ENCODE results near the gene NOSIP. TPM values are rescaled to one million over a fixed set of nuclear protein-coding genes. Genes with fewer than 3 reads are reported as not detected.

NOSIP gene
- total RNA-seq, 2 donors from 2014 or later, result 66.0 to 72.7 TPM

DNA sequence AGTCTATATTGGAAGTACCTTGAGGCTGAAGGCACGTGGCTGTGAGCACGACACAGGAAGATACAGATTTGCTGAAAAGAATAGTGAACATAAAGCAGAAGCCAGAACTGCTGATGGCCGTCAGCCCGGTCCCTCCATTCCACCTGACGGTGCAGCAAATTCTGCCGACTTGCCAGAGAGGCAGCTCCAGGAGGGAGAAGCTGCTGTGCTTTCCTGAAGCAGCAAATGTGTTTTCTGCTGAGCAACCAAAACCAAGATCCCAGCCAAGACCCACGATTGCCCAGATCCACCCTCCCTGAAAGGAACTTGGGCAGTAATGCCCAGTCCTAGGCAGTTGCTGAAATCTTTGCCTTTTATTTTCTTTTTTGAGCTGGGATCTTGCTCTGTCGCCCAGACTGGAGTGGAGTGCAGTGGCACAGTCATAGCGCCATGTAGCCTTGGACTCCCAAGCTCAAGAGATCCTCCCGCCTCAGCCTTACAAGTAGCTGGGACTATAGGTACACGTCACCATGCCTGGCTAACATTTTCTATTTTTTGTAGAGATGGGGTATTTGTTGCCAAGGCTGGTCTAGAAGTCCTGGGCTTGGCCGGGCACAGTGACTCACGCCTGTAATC lies 59.5 kb downstream of the NOSIP start:
- Mint-ChIP-seq H3K36me3 (ENCODE audit: insufficient read depth in 2 of 2) (no peaks in the 10 kb centered on the region), H3K4me1 (ENCODE audit: low read depth) (peaks cover 3% of the 10 kb centered on the region), H3K27me3 (ENCODE audit: low read depth) (no peaks in the 10 kb centered on the region), H3K27ac (no peak overlapping the region), H3K9me3 (no peaks in the 10 kb centered on the region), H3K4me3 (no peak overlapping the region)
- ATAC-seq (replicated peaks in 1 of 2) (no peak), DNase-seq (no peak)

DNA sequence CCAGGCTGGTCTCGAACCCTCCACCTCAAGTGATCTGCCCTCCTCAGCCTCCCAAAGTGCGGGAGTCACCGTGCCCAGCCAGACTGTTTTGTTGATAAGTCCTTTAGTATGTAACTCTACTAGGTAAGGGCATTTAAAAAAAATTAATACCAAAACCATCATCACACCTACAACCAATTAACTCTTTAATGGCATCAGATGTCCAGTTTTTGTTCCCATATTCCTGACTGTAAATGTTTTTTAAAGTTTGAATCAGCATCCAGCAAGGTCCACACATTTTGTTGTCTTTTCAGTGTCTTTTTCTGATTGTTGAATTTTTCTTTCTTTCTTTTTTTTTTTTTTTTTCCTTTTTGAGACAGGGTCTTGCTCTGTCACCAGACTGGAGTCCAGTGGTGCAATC lies 62.3 kb downstream of the NOSIP start:
- no peaks in the 10 kb centered on the region for H3K27me3 Mint-ChIP-seq (ENCODE audit: low read depth)
- ATAC-seq (replicated peaks in 1 of 2), result no peak
- H3K4me3 Mint-ChIP-seq, result no peak overlapping the region
- no peak for DNase-seq
- no peak overlapping the region for H3K27ac Mint-ChIP-seq
- no peaks in the 10 kb centered on the region for H3K9me3 Mint-ChIP-seq
- peaks cover 21% of the 10 kb centered on the region for H3K4me1 Mint-ChIP-seq (ENCODE audit: low read depth)
- H3K36me3 Mint-ChIP-seq (ENCODE audit: insufficient read depth in 2 of 2), result no peaks in the 10 kb centered on the region

DNA sequence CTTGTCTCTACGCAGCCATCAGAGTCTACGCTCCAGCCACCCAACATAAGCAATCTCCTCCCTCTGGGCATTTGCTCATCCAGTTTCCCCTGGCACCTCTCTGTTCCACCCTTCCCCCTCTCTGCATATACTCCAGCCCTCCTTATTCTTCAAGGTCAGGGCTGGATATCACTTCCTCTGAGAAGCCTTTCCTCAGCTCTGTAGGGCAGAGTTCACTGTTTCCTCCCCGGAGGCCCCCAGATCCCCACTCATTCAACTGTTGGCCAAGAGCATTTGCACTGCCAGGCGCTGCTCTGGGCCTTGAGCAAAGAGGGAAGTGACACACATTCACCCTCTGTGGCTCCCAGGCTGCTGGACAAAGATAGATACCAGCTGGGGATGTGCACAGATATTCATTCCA lies 64.6 kb downstream of the NOSIP start:
- Mint-ChIP-seq H3K4me1 (ENCODE audit: low read depth) (peaks cover 36% of the 10 kb centered on the region), H3K4me3 (no peak overlapping the region), H3K36me3 (ENCODE audit: insufficient read depth in 2 of 2) (no peaks in the 10 kb centered on the region), H3K27me3 (ENCODE audit: low read depth) (no peaks in the 10 kb centered on the region), H3K9me3 (no peaks in the 10 kb centered on the region), H3K27ac (no peak overlapping the region)
- DNase-seq, result no peak
- ATAC-seq (replicated peaks in 1 of 2), result no peak

DNA sequence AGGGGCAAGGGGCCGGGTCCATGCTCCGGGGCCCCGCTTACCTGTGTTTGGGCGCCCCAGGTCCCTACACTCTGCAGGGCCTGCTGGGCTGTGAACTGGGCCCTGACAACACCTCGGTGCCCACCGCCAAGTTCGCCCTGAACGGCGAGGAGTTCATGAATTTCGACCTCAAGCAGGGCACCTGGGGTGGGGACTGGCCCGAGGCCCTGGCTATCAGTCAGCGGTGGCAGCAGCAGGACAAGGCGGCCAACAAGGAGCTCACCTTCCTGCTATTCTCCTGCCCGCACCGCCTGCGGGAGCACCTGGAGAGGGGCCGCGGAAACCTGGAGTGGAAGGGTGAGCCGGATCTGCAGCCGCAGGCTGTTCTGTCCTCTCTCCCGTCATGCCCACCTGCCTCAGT lies 66.2 kb downstream of the NOSIP start:
- Mint-ChIP-seq H3K27me3 (ENCODE audit: low read depth) (no peaks in the 10 kb centered on the region), H3K4me3 (peak overlapping the region; percentile 86 to 90), H3K27ac (no peak overlapping the region), H3K9me3 (no peaks in the 10 kb centered on the region), H3K4me1 (ENCODE audit: low read depth) (peaks cover 36% of the 10 kb centered on the region), H3K36me3 (ENCODE audit: insufficient read depth in 2 of 2) (no peaks in the 10 kb centered on the region)
- ATAC-seq (replicated peaks in 1 of 2) (no peak), DNase-seq (no peak)

DNA sequence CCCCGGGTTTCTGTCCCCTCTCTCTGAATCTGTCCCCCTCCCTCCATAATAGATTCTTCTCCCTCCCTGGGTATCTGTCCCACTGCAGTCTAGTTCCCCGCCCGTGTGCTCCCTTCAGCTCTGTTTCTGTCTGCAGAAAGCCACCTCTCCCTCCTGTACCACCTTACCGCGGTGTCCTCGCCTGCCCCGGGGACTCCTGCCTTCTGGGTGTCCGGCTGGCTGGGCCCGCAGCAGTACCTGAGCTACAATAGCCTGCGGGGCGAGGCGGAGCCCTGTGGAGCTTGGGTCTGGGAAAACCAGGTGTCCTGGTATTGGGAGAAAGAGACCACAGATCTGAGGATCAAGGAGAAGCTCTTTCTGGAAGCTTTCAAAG lies 66.6 kb downstream of the NOSIP start:
- H3K9me3 Mint-ChIP-seq, result no peaks in the 10 kb centered on the region
- no peak for DNase-seq
- peak overlapping the region; percentile 86 to 90 for H3K4me3 Mint-ChIP-seq
- H3K36me3 Mint-ChIP-seq (ENCODE audit: insufficient read depth in 2 of 2), result no peaks in the 10 kb centered on the region
- H3K4me1 Mint-ChIP-seq (ENCODE audit: low read depth), result peaks cover 36% of the 10 kb centered on the region
- peak in 1 of 2 donors; percentile 6 for ATAC-seq (replicated peaks in 1 of 2)
- H3K27ac Mint-ChIP-seq, result peak overlapping the region; percentile 27
- no peaks in the 10 kb centered on the region for H3K27me3 Mint-ChIP-seq (ENCODE audit: low read depth)

DNA sequence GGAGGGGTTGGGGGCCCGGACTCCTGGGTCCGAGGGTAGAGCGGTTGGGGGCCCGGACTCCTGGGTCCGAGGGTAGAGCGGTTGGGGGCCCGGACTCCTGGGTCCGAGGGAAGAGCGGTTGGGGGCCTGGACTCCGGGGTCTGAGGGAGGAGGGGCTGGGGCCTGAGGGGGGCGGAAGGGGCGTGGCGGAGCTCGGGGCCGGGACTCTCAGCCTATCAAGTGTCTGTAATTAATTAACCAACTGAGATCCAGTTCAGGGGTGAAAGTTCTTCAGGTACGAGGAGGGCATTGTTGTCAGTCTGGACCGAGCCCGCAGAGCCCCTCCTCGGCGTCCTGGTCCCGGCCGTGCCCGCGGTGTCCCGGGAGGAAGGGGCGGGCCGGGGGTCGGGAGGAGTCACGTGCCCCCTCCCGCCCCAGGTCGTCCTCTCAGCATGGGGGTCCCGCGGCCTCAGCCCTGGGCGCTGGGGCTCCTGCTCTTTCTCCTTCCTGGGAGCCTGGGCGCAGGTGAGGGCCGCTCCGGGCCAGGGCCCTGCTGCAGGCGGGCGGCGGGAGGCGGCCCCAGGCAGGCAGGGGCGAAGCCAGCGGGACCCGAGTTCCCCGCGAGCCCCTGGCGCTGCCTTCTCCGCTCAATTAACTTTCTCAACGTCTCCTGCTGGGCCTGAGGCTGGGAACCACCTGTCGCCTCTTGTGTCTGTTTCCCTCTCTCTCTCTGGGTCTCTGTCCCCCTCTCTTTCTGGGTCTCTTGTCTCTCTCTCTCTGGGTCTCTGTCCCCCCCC lies 67.2 kb downstream of the NOSIP start:
- DNase-seq (peak; percentile 47 to 57), ATAC-seq (replicated peaks in 1 of 2) (peak; percentile 75 to 84)
- no peaks in the 10 kb centered on the region for H3K9me3 Mint-ChIP-seq
- peak overlapping the region; percentile 86 to 90 for H3K4me3 Mint-ChIP-seq
- no peaks in the 10 kb centered on the region for H3K36me3 Mint-ChIP-seq (ENCODE audit: insufficient read depth in 2 of 2)
- peaks cover 36% of the 10 kb centered on the region for H3K4me1 Mint-ChIP-seq (ENCODE audit: low read depth)
- H3K27me3 Mint-ChIP-seq (ENCODE audit: low read depth), result no peaks in the 10 kb centered on the region
- H3K27ac Mint-ChIP-seq, result peak overlapping the region; percentile 27

DNA sequence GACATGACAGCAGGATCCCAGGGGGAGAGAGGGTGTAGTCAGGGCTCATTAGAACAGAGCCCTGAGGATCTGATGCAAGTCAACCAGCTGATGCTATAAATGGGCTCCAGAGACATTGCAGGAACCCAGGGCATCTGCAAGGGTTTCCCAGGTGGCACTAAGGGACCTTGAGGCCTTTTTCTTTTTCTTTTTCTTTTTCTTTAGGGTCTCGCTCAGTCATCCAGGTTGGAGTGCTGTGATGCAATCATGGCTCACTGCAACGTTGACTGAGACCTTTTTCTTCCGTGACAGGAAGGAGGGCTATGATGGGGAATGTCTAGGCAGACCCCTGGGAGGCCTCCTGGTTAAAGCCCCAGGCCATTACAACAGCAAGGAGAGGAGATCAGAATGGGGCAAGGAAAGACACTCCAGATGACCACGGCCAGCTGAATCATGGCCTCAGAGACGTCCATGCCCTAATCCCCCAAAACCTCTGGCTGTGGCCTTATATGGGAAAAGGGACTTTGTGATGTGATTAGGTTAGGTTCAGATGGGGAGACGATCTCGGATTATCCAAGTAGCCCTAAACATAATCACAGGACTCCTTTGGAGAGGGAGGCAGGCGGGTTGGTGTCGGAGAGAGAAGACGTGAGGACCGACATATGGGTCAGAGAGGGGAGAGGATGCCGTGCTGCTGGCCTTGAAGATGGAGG lies 72.4 kb downstream of the NOSIP start:
- DNase-seq (no peak), ATAC-seq (replicated peaks in 1 of 2) (no peak)
- no peak overlapping the region for H3K4me3 Mint-ChIP-seq
- H3K9me3 Mint-ChIP-seq, result no peaks in the 10 kb centered on the region
- no peaks in the 10 kb centered on the region for H3K27me3 Mint-ChIP-seq (ENCODE audit: low read depth)
- H3K36me3 Mint-ChIP-seq (ENCODE audit: insufficient read depth in 2 of 2), result no peaks in the 10 kb centered on the region
- H3K27ac Mint-ChIP-seq, result no peak overlapping the region
- H3K4me1 Mint-ChIP-seq (ENCODE audit: low read depth), result peaks cover 28% of the 10 kb centered on the region

DNA sequence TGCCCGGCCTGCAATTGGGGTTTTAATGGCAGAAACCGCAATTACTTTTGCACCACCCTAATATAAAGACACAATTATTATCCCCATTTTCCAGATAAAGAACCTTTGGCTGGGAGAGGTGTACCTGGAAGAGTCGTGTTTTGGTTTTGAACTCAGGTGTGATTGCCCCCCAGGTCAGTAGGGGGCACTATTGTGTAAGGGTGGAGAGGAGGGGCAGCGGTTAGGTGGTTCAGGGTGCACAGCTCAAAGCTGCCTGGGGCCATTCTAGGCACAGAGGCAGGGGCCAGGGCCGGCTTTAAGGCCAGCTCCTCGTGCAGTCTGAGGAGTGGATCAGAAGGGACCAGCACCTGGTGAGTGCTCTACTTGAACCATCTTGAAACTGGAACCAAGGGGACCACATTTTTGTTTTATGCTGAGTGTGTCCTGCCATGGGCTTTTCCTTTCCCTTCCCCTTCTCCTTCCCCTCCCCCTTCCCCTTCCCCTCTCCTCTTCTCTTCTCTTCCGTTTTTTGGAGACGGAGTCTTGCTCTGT lies 73.7 kb downstream of the NOSIP start:
- Mint-ChIP-seq H3K4me1 (ENCODE audit: low read depth) (peaks cover 27% of the 10 kb centered on the region), H3K36me3 (ENCODE audit: insufficient read depth in 2 of 2) (no peaks in the 10 kb centered on the region), H3K9me3 (no peaks in the 10 kb centered on the region), H3K4me3 (no peak overlapping the region), H3K27ac (no peak overlapping the region), H3K27me3 (ENCODE audit: low read depth) (no peaks in the 10 kb centered on the region)
- peak; percentile 78 to 85 for DNase-seq
- ATAC-seq (replicated peaks in 1 of 2), result peak; percentile 74 to 82

Other genes with a start within 250 kb of the NOSIP start
- 100 to 1,000 TPM; 248 to 262 TPM for gene CD37, start 245.2 kb downstream of the NOSIP start, total RNA-seq
- gene TEAD2, start 218.1 kb downstream of the NOSIP start, total RNA-seq, result not detected
- gene DKKL1, start 216.7 kb downstream of the NOSIP start, total RNA-seq, result not detected
- 1 to 10 TPM; 1.6 to 3.0 TPM for gene KASH5, start 192.3 kb downstream of the NOSIP start, total RNA-seq
- not detected for gene PTH2, start 157.1 kb downstream of the NOSIP start, total RNA-seq
- gene GFY, start 155.2 kb downstream of the NOSIP start, total RNA-seq, result not detected
- gene SLC17A7, start 139.0 kb downstream of the NOSIP start, total RNA-seq, result under 1 TPM; 0.42 to 0.74 TPM
- 100 to 1,000 TPM; 128 to 132 TPM for gene PIH1D1, start 128.7 kb downstream of the NOSIP start, total RNA-seq
- gene ALDH16A1, start 127.3 kb downstream of the NOSIP start, total RNA-seq, result 10 to 100 TPM; 21.8 to 23.4 TPM
- 10 to 100 TPM; 69.7 to 76.3 TPM for gene FLT3LG, start 106.3 kb downstream of the NOSIP start, total RNA-seq
- 1,000 to 10,000 TPM; 4,603 to 5,026 TPM for gene RPL13A, start 92.9 kb downstream of the NOSIP start, total RNA-seq
- gene RPS11, start 84.1 kb downstream of the NOSIP start, total RNA-seq, result 1,000 to 10,000 TPM; 2,679 to 2,721 TPM
- 10 to 100 TPM; 21.2 to 24.1 TPM for gene FCGRT, start 67.9 kb downstream of the NOSIP start, total RNA-seq
- 1 to 10 TPM; 3.2 to 4.3 TPM for gene RCN3, start 52.6 kb downstream of the NOSIP start, total RNA-seq
- 1 to 10 TPM in 1 of 2 donors, under 1 TPM in 1; 0.88 to 1.1 TPM for gene PRRG2, start 760 bp upstream of the NOSIP start, total RNA-seq
- 10 to 100 TPM; 23.9 to 24.6 TPM for gene PRR12, start 10.6 kb upstream of the NOSIP start, total RNA-seq
- gene RRAS, start 59.6 kb upstream of the NOSIP start, total RNA-seq, result 10 to 100 TPM; 11.3 to 13.5 TPM
- 10 to 100 TPM; 57.7 to 60.1 TPM for gene SCAF1, start 61.7 kb upstream of the NOSIP start, total RNA-seq
- gene IRF3, start 85.3 kb upstream of the NOSIP start, total RNA-seq, result 100 to 1,000 TPM; 135 to 141 TPM
- gene BCL2L12, start 85.4 kb upstream of the NOSIP start, total RNA-seq, result 10 to 100 TPM; 80.3 to 82.6 TPM
- gene PRMT1, start 96.7 kb upstream of the NOSIP start, total RNA-seq, result 100 to 1,000 TPM; 201 to 251 TPM
- 1 to 10 TPM; 4.1 to 8.1 TPM for gene ADM5, start 109.0 kb upstream of the NOSIP start, total RNA-seq
- 1 to 10 TPM; 1.9 to 2.3 TPM for gene CPT1C, start 110.6 kb upstream of the NOSIP start, total RNA-seq
- 1 to 10 TPM in 1 of 2 donors, under 1 TPM in 1; 0.19 to 2.4 TPM for gene TSKS, start 182.8 kb upstream of the NOSIP start, total RNA-seq
- 10 to 100 TPM; 74.5 to 75.8 TPM for gene AP2A1, start 186.4 kb upstream of the NOSIP start, total RNA-seq
- gene FUZ, start 232.7 kb upstream of the NOSIP start, total RNA-seq, result 10 to 100 TPM; 24.7 to 37.3 TPM
- 10 to 100 TPM; 47.0 to 50.2 TPM for gene MED25, start 237.7 kb upstream of the NOSIP start, total RNA-seq

Data from activated T-cell treated with anti-CD3 and anti-CD28 coated beads, Interleukin-2, amount 50 U/mL, for 72 hours (primary cell).